GM18508 (cell line): ENCODE data around the gene ETFBKMT.
A peak's percentile ranks its signal among the peaks of the same experiment; 100 is the strongest.
"Not testable (repeated sequence)": the region's sequence is repeated elsewhere in the genome, so short reads cannot be mapped to it uniquely, and the experiment has no call there.

Experiments used
- ATAC-seq: cut with Tn5 transposase; IDR thresholded peaks from one replicate; pipeline ENCODE4 v1.9.1; 2021; ENCODE audit warnings: moderate number of reproducible peaks; ENCODE audit not compliant: insufficient read depth, unreplicated experiment

ETFBKMT gene

DNA sequence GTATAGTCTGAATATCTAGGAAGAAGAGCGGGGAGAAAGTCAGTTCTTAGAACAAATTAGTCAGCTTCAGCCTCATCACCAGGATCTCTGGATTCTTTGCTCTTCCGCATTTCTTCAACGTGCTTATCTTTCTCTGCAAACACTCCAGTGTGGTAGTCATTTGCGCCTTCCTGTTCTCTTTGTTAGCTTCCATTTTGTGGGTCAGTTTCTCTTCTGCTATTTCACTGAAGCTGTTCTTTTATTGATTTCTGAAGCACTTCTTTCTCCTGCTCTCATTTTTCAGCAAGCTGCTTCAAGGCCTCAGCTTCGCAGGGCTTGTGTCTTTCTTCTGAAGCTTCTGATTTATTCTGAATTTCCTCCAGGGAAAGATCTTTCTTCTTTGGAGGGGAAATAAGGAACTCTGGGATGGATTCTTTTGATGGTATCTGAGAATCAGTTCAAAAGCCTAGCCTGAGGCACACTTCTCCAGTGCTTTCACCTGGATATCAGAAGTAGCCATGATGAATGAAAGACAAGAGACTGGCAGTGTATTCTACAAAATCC lies 55.9 kb downstream of the ETFBKMT start:
- peak; percentile 55 for ATAC-seq

DNA sequence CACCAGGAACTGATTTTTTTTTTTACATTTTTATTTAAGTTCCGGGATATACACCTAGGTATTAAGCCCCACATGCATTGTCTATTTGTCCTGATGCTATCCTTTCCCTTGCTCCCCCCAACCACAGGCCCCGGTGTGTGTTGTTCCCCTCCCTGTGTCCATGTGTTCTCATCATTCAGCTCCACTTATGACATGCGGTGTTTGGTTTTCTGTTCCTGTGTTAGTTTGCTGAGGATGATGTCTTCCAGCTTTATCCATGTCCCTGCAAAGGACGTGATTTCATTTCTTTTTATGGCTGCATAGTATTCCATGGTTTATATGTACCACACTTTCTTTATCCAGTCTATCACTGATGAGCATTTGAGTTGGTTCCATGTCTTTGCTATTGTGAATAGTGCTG lies 57.5 kb downstream of the ETFBKMT start:
- not testable (repeated sequence) for ATAC-seq

DNA sequence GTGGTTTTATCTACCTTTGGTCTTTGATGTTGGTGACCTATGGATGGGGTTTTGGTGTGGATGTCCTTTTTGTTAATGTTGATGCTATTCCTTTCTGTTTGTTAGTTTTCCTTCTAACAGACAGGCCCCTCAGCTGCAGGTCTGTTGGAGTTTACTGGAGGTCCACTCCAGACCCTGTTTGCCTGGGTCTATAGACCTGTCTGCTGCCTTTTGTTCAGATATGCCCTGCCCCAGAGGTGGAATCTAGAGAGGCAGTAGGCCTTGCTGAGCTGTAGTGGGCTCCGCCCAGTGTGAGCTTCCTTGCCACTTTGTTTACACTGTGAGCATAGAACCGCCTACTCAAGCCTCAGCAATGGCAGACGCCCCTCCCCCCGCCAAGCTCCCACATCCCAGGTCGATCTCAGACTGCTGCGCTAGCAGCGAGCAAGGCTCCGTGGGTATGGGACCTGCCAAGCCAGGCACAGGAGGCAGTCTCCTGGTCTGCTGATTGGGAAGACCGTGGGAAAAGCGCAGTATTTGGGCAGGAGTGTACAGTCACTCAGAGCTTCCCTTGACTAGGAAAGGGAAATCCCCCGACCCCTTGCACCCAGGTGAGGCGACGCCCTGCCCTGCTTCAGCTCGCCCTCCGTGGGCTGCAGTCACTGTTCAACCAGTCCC lies 59.2 kb downstream of the ETFBKMT start:
- ATAC-seq: not testable (repeated sequence)

DNA sequence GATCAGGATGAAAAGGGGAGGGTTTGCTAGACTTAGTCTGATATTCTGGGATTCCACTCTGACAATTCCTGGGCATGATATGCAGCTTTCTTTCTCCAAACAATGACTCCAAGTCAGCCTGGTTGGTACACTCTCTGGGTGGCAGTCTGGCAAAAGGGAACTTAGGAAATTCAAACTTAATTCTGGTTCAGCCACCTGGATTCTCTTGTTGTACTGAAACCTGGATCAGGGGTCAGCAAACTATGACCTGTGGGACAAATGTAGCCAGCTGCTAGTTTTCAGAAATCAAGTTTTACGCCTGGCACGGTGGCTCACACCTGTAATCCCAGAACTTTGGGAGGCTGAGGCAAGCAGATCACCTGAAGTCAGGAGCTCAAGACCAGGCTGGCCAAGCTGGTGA lies 63.1 kb downstream of the ETFBKMT start:
- ATAC-seq: no peak
